Activated CD4-positive, alpha-beta T cell treated with anti-CD3 and anti-CD28 coated beads, Interleukin-2, amount 10 ng/mL, durations not matched to agents 7 days and 5 days (primary cell): ENCODE results near the gene GPRC5A. TPM values are rescaled to one million over a fixed set of nuclear protein-coding genes. Genes with fewer than 3 reads are reported as not detected.
"Not testable (repeated sequence)": the region's sequence is repeated elsewhere in the genome, so short reads cannot be mapped to it uniquely, and the experiment has no call there.

Experiments used
- CTCF ChIA-PET: fragments of 350-600 bp; sonication (Branson Sonifier 250); formaldehyde crosslinking; loops from one replicate; lab custom pipeline; 2021; ENCODE audit warnings: antibody characterized with exemption; lab: Charles Lee
- POLR2A ChIA-PET: fragments of 350-600 bp; sonication (Branson Sonifier 250); formaldehyde crosslinking; loops from one replicate; lab custom pipeline; 2021; ENCODE audit warnings: antibody characterized with exemption; lab: Charles Lee
- DNase-seq: peaks from one replicate; pipeline ENCODE4 v3.0.0-alpha.2; 2020
- H3K27ac Mint-ChIP-seq: one replicate; pipeline ENCODE4 v1.8.0; 2021; ENCODE audit warnings: mild to moderate bottlenecking, moderate library complexity, mixed read lengths
- H3K27me3 Mint-ChIP-seq: one replicate; pipeline ENCODE4 v1.8.0; 2021; ENCODE audit warnings: mixed read lengths
- H3K36me3 Mint-ChIP-seq: one replicate; pipeline ENCODE4 v1.8.0; 2021; ENCODE audit warnings: low read depth, mixed read lengths
- H3K4me1 Mint-ChIP-seq: one replicate; pipeline ENCODE4 v1.8.0; 2021; ENCODE audit warnings: mixed read lengths
- H3K4me3 Mint-ChIP-seq: one replicate; pipeline ENCODE4 v1.8.0; 2021; ENCODE audit warnings: mild to moderate bottlenecking, moderate library complexity, mixed read lengths
- H3K9me3 Mint-ChIP-seq: one replicate; pipeline ENCODE4 v1.8.0; 2021; ENCODE audit warnings: mixed read lengths
- total RNA-seq, 2 experiments: library from RNA; stranded (reverse); gene quantifications; one replicate each; pipeline ENCODE4 v1.2.3, GENCODE V29; 2021

Gene GPRC5A
- total RNA-seq, 2 experiments from 2014 or later, result 0.08 to 0.15 TPM

DNA sequence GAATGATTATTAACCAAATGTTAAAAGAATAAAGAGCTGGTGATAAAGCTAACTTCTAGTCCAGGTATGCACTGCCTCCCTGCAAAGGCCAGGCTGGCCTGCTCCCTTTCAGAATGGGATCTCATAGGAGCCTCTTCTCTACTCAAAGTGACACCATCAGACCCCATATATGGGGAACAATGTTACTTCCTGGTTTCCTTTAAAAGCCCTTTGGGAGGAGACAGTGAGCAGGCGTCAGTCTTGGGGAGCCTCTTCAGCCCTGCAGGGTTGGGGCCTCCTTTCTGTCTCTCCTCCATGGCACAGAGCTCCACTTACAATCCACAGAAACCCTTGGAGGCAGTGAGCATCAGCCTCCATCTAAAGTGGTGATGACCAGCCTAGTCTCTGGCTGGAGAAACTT, 17.3 kb upstream of the GPRC5A start:
- CTCF ChIA-PET, result interaction anchor here (1.5 kb wide), 1 partner anchor 29 kb away, joined by 4 read pairs; no protein-coding TSS in a partner anchor
- no peak overlapping the region for H3K27ac Mint-ChIP-seq

DNA sequence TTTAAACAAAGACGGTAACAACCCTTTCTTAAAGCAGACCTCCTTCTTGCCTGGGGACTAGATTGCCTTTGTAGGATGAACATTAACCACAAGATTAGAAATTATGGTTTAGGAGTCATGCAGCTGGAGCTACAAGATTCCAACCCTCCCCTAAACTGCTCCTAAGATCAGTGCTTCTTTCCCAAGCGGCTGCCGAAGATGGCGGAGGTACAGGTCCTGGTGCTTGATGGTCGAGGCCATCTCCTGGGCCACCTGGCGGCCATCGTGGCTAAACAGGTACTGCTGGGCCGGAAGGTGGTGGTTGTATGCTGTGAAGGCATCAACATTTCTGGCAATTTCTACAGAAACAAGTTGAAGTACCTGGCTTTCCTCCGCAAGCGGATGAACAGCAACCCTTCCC, 16.1 kb upstream of the GPRC5A start:
- peaks cover 13% of the 10 kb centered on the region for H3K4me1 Mint-ChIP-seq
- POLR2A ChIA-PET, H3K36me3 Mint-ChIP-seq, H3K9me3 Mint-ChIP-seq, H3K4me3 Mint-ChIP-seq, DNase-seq, H3K27me3 Mint-ChIP-seq, H3K27ac Mint-ChIP-seq: not testable (repeated sequence)
- CTCF ChIA-PET, result interaction anchor here (1.5 kb wide), 1 partner anchor 30 kb away, joined by 4 read pairs; no protein-coding TSS in a partner anchor

More for the DNA sequence above, 17.3 kb upstream of the GPRC5A start:
- no peak overlapping the region for H3K4me3 Mint-ChIP-seq
- no peaks in the 10 kb centered on the region for H3K9me3 Mint-ChIP-seq
- H3K36me3 Mint-ChIP-seq, result peaks cover 3% of the 10 kb centered on the region
- peaks cover 5% of the 10 kb centered on the region for H3K4me1 Mint-ChIP-seq
- no peak for DNase-seq
- H3K27me3 Mint-ChIP-seq, result no peaks in the 10 kb centered on the region
- POLR2A ChIA-PET, result no interaction called here

DNA sequence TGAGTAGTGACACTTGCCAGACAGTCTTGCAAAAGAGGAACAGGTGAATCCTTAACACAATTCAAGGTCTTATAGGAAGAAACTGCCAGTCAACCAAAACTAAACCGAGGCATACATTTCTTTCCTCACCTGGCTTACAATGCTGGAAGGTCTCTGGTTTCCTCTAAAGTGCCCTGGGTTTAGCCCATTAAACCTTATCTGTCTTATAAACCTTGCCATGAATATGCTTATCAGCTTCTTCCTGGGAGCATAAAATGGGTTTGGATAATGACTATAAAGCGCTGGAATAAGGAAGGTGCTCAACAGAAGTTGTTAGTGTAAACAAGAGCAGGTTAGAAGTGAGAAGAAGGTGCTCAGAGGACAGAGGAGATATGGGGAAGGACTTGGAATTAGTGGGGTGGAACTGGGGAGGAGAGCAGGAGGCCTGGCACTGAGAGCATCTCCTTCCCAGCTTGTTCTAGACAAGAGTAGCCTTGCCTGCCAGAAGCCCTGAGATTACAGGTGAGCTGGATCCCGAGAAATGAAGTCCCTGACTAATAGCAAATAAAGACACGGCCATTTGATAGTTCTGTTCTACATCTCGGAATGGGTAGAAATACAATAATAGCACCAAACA, 14.1 kb upstream of the GPRC5A start:
- H3K4me1 Mint-ChIP-seq, result peaks cover 29% of the 10 kb centered on the region
- no peak for DNase-seq
- H3K27ac Mint-ChIP-seq, result no peak overlapping the region
- H3K4me3 Mint-ChIP-seq, result no peak overlapping the region
- no peaks in the 10 kb centered on the region for H3K9me3 Mint-ChIP-seq
- CTCF ChIA-PET, result interaction anchor here (0.6 to 1.3 kb wide), 3 partner anchors 14 to 25 kb away, joined by 3 to 6 read pairs (median 4); partner anchors contain the start of gene GPRC5A
- no peaks in the 10 kb centered on the region for H3K36me3 Mint-ChIP-seq
- POLR2A ChIA-PET, result no interaction called here
- peaks cover 4% of the 10 kb centered on the region for H3K27me3 Mint-ChIP-seq

DNA sequence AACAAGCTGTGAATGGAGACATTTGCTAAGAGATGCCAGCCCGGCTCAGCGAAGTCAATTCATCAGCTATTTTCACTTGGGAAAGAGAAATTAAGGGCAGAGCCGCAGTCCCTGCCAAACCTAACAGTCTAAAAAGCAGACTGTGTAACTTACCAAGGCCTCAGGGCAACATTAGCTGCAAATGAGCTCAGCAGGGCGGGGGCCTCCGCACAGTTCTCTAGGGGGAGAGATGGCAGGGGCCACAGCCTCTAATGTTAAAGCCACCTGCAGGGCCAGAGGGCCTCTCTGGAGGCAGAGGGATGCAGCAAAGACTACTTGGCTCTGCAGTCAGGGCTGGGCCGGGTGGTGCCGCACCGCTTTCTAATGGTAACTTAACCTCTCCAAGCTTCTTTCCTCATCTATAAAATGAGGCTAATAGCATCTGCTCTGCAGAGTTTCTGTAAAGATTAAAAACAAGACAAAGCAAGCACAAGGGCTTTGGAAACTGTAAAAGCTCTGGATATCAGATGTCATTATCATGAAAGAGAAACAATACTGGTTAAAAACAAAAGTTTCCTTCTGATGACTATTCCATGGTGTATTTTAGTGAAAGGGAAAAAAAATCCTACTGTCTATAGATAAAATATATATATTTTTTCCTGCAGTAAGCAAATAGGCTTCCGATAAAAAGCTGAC, 13.4 kb upstream of the GPRC5A start:
- Mint-ChIP-seq H3K27ac (no peak overlapping the region), H3K4me1 (peaks cover 35% of the 10 kb centered on the region), H3K27me3 (peaks cover 4% of the 10 kb centered on the region), H3K4me3 (no peak overlapping the region), H3K9me3 (no peaks in the 10 kb centered on the region), H3K36me3 (no peaks in the 10 kb centered on the region)
- no peak for DNase-seq
- CTCF ChIA-PET, result interaction anchor here (0.6 to 1.3 kb wide), 3 partner anchors 13 to 26 kb away, joined by 3 to 6 read pairs (median 4); partner anchors contain the start of gene GPRC5A
- POLR2A ChIA-PET, result no interaction called here

DNA sequence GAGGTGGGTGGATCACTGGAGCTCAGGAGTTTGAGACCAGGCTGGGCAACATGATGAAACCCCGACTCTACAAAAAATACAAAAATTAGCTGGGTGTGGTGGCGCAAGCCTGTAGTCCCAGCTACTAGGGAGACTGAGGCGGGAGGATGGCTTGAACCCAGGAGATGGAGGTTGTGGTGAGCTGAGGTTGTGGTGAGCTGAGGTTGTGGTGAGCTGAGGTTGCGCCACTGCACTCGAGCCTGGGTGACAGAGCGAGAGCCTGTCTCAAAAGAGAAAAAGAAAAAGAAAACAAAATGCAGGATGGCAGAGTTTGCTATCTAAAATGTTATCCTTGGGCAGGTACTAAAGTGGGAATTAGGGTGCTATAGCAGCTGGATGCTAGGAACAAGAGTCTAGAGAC, 10.8 kb upstream of the GPRC5A start:
- Mint-ChIP-seq H3K4me3 (peak overlapping the region; percentile 50), H3K9me3 (no peaks in the 10 kb centered on the region), H3K36me3 (no peaks in the 10 kb centered on the region), H3K27me3 (peaks cover 4% of the 10 kb centered on the region), H3K27ac (peak overlapping the region; percentile 68), H3K4me1 (peaks cover 34% of the 10 kb centered on the region)
- POLR2A ChIA-PET, result no interaction called here
- DNase-seq, result peak; percentile 39
- CTCF ChIA-PET, result interaction anchor here (0.6 to 2.0 kb wide), 5 partner anchors 8 to 155 kb away, joined by 3 to 9 read pairs (median 3); no protein-coding TSS in a partner anchor

DNA sequence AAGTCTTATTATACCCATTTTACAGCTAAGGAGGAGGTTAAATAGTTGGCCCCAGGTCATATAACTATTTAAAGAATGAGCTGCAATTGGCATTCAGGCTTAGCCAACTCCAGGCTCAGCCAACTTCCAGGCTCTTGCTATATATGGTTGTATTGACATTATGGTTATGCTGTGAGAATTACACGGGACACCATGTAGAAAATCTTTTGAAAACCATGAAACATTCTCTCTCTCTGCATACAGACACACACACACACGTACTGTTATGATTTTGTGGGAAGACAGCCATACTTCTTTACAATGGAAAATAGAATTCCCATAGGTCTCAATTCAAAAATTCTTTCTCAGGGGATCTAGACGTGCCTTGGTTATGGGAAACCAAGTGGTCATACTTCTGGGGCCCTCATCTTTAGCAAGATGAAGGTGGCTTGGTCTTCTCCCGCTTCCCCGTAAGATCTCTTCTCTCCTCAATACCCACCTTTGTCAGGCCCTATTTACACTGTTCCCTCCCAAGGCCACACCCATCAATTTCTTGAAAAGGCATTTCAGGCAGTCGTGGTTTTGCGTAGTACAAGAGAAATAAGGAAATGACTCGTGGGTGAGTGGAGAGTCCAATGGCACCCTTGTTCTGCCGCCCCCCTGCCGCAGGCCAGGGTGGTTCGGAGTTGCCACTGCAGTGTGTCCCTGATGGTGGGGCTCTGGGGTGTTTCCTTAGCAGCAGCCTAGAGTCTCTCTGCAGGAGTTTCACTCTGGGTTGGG, 10.0 kb upstream of the GPRC5A start:
- H3K4me1 Mint-ChIP-seq, result peaks cover 32% of the 10 kb centered on the region
- H3K9me3 Mint-ChIP-seq, result no peaks in the 10 kb centered on the region
- POLR2A ChIA-PET, result no interaction called here
- DNase-seq, result no peak
- peaks cover 4% of the 10 kb centered on the region for H3K27me3 Mint-ChIP-seq
- CTCF ChIA-PET, result interaction anchor here (0.9 to 2.0 kb wide), 3 partner anchors 9 to 11 kb away, joined by 3 to 9 read pairs (median 3); no protein-coding TSS in a partner anchor
- H3K4me3 Mint-ChIP-seq, result no peak overlapping the region
- H3K36me3 Mint-ChIP-seq, result no peaks in the 10 kb centered on the region
- H3K27ac Mint-ChIP-seq, result peak overlapping the region; percentile 0

DNA sequence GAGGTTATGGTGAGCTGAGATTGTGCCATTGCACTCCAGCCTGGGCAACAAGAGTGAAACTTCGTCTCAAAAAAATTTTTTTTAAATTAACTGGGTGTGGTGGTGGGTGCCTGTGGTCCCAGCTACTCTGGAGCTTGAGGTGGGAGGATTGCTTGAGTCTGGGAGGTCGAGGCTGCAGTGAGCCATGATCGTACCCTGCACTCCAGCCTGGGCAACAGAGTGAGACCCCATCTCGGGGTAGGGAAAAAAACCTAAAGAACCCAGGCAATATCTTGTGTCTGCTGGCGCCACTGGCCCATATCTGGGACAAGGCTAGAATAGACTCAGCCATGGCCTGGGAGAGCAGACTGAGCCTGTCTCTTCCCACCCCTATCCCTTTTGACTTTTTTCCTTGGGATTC, 9.1 kb upstream of the GPRC5A start:
- Mint-ChIP-seq H3K4me1 (peaks cover 32% of the 10 kb centered on the region), H3K4me3 (no peak overlapping the region), H3K27ac (no peak overlapping the region), H3K36me3 (no peaks in the 10 kb centered on the region), H3K27me3 (peaks cover 4% of the 10 kb centered on the region), H3K9me3 (no peaks in the 10 kb centered on the region)
- POLR2A ChIA-PET, result no interaction called here
- CTCF ChIA-PET, result interaction anchor here (0.6 kb wide), 1 partner anchor 156 kb away, joined by 3 read pairs; no protein-coding TSS in a partner anchor
- no peak for DNase-seq

DNA sequence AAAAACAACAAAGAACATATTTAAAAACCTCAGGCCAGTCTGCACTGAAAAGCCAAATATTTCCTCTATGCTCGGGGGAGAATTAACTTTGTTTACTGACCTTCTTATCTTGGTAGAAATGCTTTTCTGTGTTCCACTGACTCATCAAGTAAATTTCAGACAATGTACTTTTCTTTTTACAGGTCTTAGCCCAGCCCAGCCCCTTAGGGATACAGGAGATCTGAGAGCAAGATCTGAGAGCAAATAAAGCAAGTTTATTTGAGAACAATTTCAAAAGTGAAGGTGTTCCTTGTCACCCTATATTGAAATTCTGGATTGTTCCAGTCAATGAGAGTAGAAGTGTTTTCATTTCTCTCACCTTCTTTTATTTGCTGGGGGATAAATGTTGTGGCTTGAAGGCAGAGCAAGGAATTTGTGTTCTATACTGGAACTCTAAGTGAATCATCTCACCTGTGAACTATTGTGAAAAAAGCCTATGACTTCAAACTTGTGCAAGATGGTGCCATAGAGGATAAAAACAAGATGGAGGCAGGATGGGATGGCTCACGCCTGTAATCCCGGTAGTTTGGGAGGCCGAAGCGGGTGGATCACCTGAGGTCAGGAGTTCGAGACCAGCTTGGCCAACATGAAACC, 7.9 kb upstream of the GPRC5A start:
- H3K9me3 Mint-ChIP-seq, result no peaks in the 10 kb centered on the region

DNA sequence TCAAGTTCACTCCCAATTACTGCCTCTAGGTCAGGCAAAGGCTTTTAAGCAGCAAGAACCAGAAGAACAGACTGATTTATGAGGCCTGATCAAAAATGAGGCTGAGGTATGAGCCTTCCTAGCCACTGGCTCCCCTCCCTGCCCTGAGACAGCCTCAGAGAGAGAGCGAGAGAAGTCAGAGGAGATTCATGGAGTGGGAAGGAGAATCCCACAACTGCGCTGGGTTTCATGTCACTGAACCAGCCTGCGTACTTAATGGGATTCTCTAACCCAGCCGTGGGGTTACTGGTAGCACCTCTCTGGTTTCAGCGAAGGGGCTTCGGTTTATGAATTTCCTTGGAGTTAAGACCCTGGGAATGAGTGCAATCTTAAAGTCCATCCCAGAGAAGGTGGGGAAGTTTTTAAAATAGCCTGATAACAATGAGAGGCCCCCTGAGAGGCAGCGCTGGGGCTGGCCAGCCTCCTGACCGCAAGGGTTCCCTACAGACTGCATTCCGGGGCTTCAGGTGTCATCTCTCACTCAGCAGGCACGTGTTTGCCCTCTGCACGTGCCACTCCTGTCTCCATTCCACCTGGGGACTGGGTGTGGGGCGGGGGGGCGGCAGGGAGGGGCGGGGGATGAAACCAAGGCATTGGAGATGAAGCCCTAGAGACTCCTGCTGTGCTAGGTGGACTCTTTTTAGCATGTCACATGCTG, 6.1 kb upstream of the GPRC5A start:
- no peaks in the 10 kb centered on the region for H3K9me3 Mint-ChIP-seq
- no peak overlapping the region for H3K27ac Mint-ChIP-seq
- CTCF ChIA-PET, result no interaction called here
- POLR2A ChIA-PET, result no interaction called here
- peaks cover 14% of the 10 kb centered on the region for H3K27me3 Mint-ChIP-seq
- H3K4me3 Mint-ChIP-seq, result no peak overlapping the region
- DNase-seq, result no peak
- H3K4me1 Mint-ChIP-seq, result peaks cover 27% of the 10 kb centered on the region
- no peaks in the 10 kb centered on the region for H3K36me3 Mint-ChIP-seq

More for the DNA sequence above, 7.9 kb upstream of the GPRC5A start:
- no peak overlapping the region for H3K4me3 Mint-ChIP-seq
- peaks cover 32% of the 10 kb centered on the region for H3K4me1 Mint-ChIP-seq
- ChIA-PET POLR2A (no interaction called here), CTCF (no interaction called here)
- DNase-seq, result no peak
- peaks cover 4% of the 10 kb centered on the region for H3K27me3 Mint-ChIP-seq
- H3K27ac Mint-ChIP-seq, result no peak overlapping the region
- no peaks in the 10 kb centered on the region for H3K36me3 Mint-ChIP-seq

DNA sequence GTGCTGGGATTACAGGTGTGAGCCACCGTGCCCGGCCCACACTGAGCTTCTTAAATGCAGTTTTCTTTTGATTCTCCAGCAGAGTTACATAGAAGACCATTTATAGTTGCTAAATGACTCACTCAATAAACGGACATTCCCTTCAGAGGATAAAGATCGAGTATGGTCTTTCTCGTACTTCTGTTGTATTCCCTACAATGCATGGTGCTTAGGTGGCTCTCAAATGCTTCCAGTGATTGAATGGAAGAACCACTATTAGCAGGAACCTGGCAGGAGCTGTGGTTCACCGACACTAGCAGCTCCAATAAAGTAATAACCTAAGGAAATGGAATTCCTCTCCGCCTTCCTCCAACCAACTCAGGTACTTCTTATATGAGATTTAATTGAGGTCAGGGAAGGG, 3.9 kb upstream of the GPRC5A start:
- CTCF ChIA-PET, result no interaction called here
- Mint-ChIP-seq H3K9me3 (no peaks in the 10 kb centered on the region), H3K27ac (no peak overlapping the region), H3K4me3 (no peak overlapping the region), H3K4me1 (peaks cover 21% of the 10 kb centered on the region), H3K36me3 (no peaks in the 10 kb centered on the region), H3K27me3 (peaks cover 28% of the 10 kb centered on the region)
- POLR2A ChIA-PET, result no interaction called here
- DNase-seq, result no peak

DNA sequence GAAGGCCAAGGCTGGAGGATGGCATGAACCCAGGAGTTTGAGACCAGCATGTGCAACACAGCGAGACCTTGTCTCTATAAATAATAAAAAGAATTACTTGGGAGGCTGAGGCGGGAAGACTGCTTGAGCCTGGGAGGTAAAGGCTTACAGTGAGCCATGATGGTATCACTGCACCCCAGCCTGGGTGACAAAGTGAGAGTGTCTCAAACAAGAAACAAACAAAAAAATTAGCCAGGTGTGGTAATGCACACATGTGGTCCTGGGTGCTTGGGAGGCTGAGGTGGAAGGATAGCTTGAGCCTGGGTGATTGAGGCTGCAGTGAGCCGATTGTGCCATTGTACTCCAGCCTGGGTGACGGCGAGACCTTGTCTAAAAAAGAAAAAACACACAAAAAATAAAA, 1.7 kb upstream of the GPRC5A start:
- Mint-ChIP-seq H3K4me1 (peaks cover 15% of the 10 kb centered on the region), H3K9me3 (no peaks in the 10 kb centered on the region), H3K4me3 (no peak overlapping the region), H3K27ac (no peak overlapping the region), H3K27me3 (peaks cover 38% of the 10 kb centered on the region), H3K36me3 (no peaks in the 10 kb centered on the region)
- ChIA-PET POLR2A (no interaction called here), CTCF (interaction anchor here (1.1 kb wide), 1 partner anchor 9 kb away, joined by 3 read pairs; no protein-coding TSS in a partner anchor)
- DNase-seq, result no peak
